Hepatocyte (in vitro differentiated cells): Measurements from ENCODE around the gene DENND1A.

Experiments
- CTCF ChIP-seq: fragments of 200-600 bp; sonication (generic); IDR thresholded peaks from 2 replicates; pipeline ENCODE4 v1.5.1; 2016; ENCODE audit warnings: antibody characterized with exemption, mild to moderate bottlenecking; ENCODE audit not compliant: poor library complexity
- EZH2 ChIP-seq: fragments of 200-600 bp; sonication (generic); IDR thresholded peaks from 2 replicates; pipeline ENCODE4 v1.6.1; 2016; ENCODE audit warnings: antibody characterized with exemption, mild to moderate bottlenecking, borderline replicate concordance

DNA sequence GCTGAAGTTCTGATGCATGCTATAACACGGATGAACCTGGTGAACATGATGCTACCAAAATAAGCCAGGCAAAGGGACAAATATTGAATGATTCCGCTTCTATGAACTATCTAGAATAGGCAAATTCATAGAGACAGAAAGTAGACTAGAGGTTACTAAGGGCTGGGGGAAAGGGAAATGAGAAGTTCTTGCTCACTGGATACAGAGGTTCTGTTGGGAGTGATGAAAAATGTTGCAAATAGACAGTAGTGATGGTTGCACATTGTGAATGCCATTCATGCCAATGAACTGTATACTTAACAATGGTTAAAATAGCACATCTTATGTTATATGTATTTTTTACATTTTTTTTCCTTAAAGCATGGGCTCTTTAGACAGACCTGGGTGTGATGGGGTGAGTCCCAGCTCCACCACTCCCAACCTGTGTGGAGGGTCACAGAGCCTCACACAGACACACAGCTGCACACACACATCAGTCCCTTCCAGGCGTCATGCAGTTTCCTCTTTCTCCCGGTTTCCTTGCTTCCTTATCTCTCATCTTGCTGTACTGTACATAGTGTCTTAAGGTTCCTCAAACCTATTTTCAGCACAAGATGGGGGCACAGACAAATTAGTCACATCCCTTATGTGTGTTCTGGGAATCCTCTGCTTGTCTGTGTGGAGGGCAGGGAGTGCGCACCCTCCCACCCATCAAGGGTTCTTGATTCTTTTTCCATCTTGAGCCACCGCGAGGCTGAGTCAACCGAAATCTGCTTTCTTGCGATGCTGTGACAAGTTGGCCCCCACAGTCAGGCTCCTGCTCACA lies 381.0 kb downstream of the DENND1A start:
- TF ChIP-seq CTCF, result no peak
- no peak for TF ChIP-seq EZH2
